ENCODE measurements around the gene PVALEF. TPM values are rescaled to one million over a fixed set of nuclear protein-coding genes. Genes with fewer than 3 reads are reported as not detected.
A peak's percentile ranks its signal among the peaks of the same experiment; 100 is the strongest.

Gene PVALEF
- total RNA-seq, 4 donors from 2014 or later: not detected

- Histone ChIP-seq H3K4me3 (peak overlapping the region; percentile 38), H3K27me3 (peaks cover 35% of the 10 kb centered on the region), H3K4me1 (peaks cover 38% of the 10 kb centered on the region), H3K27ac (no peak overlapping the region), H3K36me3 (peaks cover 16% of the 10 kb centered on the region), H3K9me3 (no peaks in the 10 kb centered on the region)
- TF ChIP-seq POLR2A (IDR thresholded peaks at IDR 0.05) (no peak), CTCF (IDR thresholded peaks at IDR 0.05) (no peak), EP300 (IDR thresholded peaks at IDR 0.05) (no peak), POLR2AphosphoS5 (IDR thresholded peaks at IDR 0.05) (no peak)
- DNase-seq (ENCODE audit: low spot score in 2 of 2): no peak
- WGBS: 54% methylated on average over 18 of the region's 24 CpGs
These were observed 46.7 kb upstream of the PVALEF start for GRCh38 chr17:81118308-81119221.

GRCh38 chr17:81119223-81120148, 45.8 kb upstream of the PVALEF start:
- peaks cover 43% of the 10 kb centered on the region for H3K27me3 ChIP-seq
- no peaks in the 10 kb centered on the region for H3K9me3 ChIP-seq
- TF ChIP-seq EP300 (IDR thresholded peaks at IDR 0.05) (no peak), CTCF (IDR thresholded peaks at IDR 0.05) (peak in 1 of 2 donors; percentile 7), POLR2A (IDR thresholded peaks at IDR 0.05) (no peak), POLR2AphosphoS5 (IDR thresholded peaks at IDR 0.05) (peak in 1 of 3 donors; percentile 19)
- peaks cover 12% of the 10 kb centered on the region for H3K36me3 ChIP-seq
- DNase-seq (ENCODE audit: low spot score in 2 of 2): peak; percentile 92
- H3K27ac ChIP-seq: no peak overlapping the region
- 25% methylated on average over 9 of the region's 89 CpGs for WGBS
- H3K4me3 ChIP-seq: peak overlapping the region; percentile 38
- peaks cover 38% of the 10 kb centered on the region for H3K4me1 ChIP-seq

- no peak for DNase-seq (ENCODE audit: low spot score in 2 of 2)
- Histone ChIP-seq H3K36me3 (peaks cover 12% of the 10 kb centered on the region), H3K27ac (no peak overlapping the region), H3K27me3 (peaks cover 45% of the 10 kb centered on the region), H3K9me3 (no peaks in the 10 kb centered on the region), H3K4me1 (peaks cover 40% of the 10 kb centered on the region), H3K4me3 (peak overlapping the region; percentile 38)
- no peak for TF ChIP-seq EP300 (IDR thresholded peaks at IDR 0.05)
- no peak for TF ChIP-seq CTCF (IDR thresholded peaks at IDR 0.05)
- no peak for TF ChIP-seq POLR2A (IDR thresholded peaks at IDR 0.05)
- no peak for TF ChIP-seq POLR2AphosphoS5 (IDR thresholded peaks at IDR 0.05)
- WGBS: 73% methylated on average over 15 of the region's 33 CpGs
These were observed 45.2 kb upstream of the PVALEF start for GRCh38 chr17:81120149-81120484.

- H3K36me3 ChIP-seq: peaks cover 8% of the 10 kb centered on the region
- no peak overlapping the region for H3K27ac ChIP-seq
- peaks cover 45% of the 10 kb centered on the region for H3K27me3 ChIP-seq
- H3K4me3 ChIP-seq: no peak overlapping the region
- H3K4me1 ChIP-seq: peaks cover 48% of the 10 kb centered on the region
- DNase-seq (ENCODE audit: low spot score in 2 of 2): no peak
- WGBS: 68% methylated on average over 18 of the region's 45 CpGs
- no peak for TF ChIP-seq EP300 (IDR thresholded peaks at IDR 0.05)
- no peak for TF ChIP-seq POLR2A (IDR thresholded peaks at IDR 0.05)
- H3K9me3 ChIP-seq: no peaks in the 10 kb centered on the region
These were observed 44.3 kb upstream of the PVALEF start for GRCh38 chr17:81120695-81121621.
